Erythroblast (primary cell): ENCODE measurements around the gene PARP1.

Experiments
- DNase-seq, 2 experiments: peaks; one replicate each; lab custom pipeline; 2025; lab: John Stamatoyannopoulos, UW
- GATA1 ChIP-seq: IDR thresholded peaks from 2 replicates; pipeline ENCODE4 v1.6.1; 2011; ENCODE audit warnings: low read depth, mild to moderate bottlenecking, control low read depth, low read length, moderate library complexity
- POLR2A ChIP-seq: IDR thresholded peaks from 2 replicates; pipeline ENCODE4 v1.6.1; 2011; ENCODE audit warnings: mild to moderate bottlenecking, low read length

The PARP1 gene

DNA sequence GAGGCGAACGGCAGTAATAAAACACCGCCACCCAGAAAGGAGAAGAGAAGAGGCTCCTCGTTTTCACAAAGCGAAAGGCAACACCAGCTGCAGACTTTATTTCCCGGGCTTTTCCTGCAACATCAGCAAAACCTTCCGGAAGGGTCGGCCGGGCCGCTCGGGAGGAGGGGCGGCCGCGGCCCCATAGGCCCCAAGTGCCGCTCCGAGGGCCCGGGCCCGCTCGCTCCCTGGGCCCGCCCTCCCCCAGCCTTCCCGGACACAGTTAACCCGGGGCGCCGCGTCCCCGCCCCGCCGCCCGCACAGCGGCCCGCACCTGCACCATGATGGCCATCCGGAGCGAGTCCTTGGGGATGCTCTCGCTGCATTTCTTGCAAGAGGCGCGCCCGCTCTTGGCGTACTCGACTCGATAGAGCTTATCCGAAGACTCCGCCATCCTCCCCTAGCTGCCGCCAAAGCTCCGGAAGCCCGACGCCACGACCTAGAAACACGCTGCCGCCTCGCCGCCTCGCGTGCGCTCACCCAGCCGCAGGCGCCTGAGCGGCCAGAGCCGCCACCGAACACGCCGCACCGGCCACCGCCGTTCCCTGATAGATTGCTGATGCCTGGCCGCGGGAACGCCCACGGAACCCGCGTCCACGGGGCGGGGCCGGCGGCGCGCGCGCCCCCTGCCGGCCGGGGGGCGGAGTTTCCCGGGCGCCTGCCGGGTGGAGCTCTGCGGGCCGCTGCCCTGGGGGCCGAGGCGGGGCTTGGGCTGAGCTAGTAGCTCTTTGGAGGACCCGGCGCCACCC lies at the start of gene PARP1:
TSS of gene PARP1 (minus strand) at position 597 of the 788 bp plus-strand sequence. CDS start at position 433, 164 bp downstream.
- DNase-seq = peak; percentile 90 to 94
- TF ChIP-seq POLR2A (peak; percentile 81), GATA1 (no peak)

DNA sequence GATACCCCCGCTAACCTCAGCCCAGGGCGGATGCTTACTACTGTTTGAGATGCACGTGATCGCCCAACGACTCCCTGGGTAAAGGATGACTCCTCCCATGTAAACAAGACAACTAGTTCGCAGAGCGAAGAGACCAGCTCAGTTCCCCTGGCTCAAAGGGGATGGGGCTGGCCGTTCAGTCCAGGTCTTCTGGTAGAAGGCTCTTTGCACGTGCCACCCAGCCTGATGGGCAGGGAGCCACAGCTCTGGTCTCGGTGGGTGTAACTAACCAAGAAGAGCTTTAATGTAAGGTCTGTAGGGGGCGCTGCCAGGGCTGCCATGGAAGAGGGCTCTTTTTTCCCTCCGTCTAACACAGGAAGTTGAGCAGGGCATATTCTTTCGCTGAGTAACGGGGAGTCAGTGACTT lies 49.4 kb upstream of the PARP1 start:
- TF ChIP-seq GATA1 (no peak), POLR2A (no peak)
- DNase-seq = peak; percentile 28 to 34

DNA sequence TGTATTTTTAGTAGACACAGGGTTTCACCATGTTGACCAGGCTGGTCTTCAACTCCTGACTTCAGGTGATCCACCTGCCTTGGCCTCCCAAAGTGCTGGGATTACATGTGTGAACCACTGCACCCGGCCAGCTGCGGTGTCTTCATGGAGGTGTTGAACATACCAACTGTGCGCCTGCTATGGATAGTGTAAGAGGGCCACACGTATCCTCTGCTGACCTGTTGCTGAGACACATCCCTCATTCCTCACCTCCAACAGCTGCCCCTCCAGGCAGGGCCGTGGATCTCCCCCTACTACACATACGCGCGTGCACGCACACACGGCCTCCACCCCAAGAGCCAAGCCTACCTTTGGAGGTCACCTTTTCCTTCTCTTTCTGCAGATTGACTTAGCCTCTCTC lies 48.0 kb upstream of the PARP1 start:
- no peak for DNase-seq
- TF ChIP-seq POLR2A = no peak

DNA sequence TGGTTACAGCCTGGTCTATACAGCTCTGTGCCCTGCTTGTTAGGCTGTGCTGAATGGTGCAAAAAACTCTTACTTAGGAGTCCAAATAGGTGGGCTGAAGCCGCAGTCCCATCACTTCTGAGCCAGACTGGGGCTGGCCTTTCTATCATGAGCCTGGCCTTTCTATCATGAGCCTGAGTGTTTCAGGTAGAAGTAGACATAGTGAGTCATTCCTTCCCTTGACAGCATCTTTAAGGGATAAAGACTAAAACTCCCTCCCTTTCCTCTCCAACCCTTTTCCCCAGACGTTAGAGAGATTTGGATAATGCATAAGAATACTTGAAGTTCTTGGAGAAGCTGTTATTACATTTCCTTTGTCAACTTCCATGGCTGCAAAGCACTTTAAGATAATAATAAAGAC lies 46.5 kb upstream of the PARP1 start:
- DNase-seq = no peak
- TF ChIP-seq POLR2A (no peak), GATA1 (no peak)

DNA sequence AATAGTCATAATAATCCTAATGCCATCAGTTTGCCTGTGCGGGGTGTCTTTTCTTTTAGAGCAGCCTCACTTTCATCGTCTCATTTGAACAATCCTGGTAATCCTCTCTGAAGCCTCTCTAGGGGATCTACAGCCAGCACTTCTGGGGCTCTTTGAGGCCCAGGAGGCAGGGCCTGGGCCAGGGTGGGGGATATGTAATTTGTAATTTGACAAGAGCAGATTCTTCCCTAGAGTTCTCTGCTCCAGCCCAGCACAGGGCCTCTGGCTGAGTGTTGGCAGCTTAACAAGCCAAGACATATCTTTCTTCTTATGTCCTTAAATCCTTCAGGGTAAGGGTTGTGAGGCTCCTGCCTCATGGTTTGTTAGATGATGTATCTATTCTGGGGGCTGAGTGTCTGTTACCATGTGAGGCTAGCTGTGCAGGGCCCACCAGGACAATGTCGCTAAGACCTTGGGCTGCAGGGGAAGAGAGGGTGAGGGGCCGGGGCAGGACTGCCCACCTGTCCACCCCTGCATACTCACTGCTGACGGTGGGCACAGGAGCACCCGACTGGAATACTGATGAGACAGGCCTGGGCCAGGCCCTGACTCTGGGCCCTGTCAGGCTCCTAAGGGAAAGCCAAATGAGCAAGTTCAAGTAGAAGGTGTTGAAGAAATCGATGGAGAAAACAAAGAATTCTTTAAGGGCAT lies 45.3 kb upstream of the PARP1 start:
- DNase-seq = no peak
- TF ChIP-seq GATA1 (no peak), POLR2A (no peak)

DNA sequence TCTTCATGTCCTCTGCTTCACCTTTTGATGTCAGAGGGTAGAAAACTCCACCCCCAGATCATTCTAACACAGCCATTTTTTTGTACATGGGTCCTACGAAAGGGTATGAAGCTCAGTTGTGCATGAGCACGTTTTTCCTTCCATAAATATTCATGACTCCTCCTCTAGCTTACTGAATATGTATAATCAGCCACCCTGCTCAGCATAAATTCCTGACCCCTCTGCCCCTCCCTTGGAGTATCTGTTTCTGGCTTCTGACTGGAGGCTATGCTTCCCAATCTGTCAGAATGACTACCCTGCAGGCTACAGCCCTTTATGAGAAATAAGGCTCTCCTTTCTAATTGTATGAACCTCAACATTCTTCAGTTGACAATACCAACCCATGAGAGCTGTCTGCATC lies 42.8 kb upstream of the PARP1 start:
- no peak for DNase-seq
- TF ChIP-seq POLR2A (no peak), GATA1 (no peak)

DNA sequence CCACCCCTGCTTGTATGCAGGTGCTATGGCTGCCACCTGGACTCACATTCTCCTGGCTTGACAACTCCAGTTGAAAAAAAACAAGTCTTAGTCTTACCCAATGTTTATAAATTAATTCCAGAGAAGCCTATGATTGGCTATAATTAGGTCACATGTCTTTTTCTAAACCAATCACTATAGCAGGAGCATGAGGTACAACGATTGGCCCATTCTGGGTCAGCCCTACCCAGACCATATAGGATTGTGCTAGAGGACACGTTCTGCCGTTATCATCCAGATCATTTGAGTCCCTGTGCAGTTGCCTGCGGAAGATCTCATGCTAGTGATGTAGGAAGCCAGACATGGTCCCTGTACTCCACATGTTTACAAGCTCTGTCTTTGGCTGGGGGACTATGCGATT lies 41.9 kb upstream of the PARP1 start:
- TF ChIP-seq POLR2A (no peak), GATA1 (no peak)
- DNase-seq = no peak

DNA sequence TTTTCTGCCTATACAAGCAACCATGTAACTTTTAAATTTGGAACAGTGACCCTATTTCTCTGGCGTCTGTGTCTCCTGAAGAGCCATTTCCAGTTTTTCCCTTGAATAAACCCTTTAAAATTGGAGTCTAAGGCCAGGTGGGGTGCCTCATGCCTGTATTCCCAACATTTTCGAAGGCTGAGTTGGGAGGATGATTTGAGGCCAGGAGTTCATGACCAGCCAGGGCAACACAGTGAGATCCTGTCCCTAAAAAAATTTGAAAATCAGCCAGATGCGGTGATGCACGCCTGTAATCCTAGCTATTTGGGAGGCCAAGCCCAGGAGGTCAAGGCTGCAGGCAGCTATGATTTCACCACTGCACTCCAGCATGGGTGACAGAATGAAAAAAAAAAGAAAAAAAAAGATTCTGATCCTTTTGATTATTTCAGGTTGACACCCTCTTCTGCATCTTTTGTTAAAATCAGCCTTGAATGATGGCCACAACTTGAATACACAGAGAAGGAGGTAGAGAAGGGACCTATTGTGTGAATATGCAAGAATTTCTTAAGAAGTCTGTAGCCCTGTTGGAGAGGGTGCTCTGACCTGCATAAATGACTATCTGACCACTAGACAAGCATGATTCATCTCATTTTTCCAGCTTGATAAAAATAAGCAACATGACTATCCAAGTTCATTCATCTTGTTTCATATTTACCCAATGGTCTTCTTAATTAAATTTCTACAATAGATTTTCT lies 40.2 kb upstream of the PARP1 start:
- TF ChIP-seq GATA1 (no peak), POLR2A (no peak)
- no peak for DNase-seq

DNA sequence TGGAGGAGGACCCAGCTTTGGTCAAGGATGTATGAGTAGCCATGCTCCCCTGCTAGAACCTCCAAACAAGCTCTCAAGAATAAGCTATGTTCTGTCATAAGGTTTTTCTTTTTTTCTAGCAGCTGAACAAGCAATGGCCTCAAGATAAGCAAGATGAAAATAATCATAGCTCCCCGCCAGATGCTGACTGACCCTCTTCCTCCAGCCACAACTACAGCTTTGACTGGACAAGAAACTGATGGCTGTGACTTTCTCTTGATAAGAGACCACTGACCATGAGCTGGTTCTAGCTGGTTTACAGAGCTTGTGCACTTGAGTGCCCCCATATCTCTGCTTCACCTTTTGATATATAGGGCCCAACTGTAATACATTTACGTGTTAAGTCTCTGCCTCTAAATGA lies 38.2 kb upstream of the PARP1 start:
- TF ChIP-seq POLR2A (no peak), GATA1 (no peak)
- no peak for DNase-seq

DNA sequence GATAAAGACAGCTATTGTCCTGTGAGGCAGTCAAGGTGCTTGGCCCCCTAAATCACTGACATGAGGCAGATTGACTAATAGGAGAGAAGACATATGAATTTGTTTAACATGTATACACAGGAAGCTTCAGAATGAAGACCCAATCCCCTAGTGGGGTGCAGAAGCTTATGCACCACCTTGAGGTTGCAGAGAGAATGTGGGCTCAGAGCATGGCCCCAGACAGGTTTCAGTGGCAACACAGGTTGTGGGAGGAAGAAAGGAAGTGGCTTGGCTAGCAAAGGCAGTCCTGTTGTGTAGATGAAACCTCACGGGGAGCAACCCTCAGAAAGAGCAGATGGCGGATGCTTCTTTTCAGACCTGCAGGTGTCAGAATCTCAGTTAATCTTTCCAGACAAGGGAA lies 37.0 kb upstream of the PARP1 start:
- TF ChIP-seq GATA1 = no peak
- TF ChIP-seq POLR2A = no peak
- DNase-seq = no peak

DNA sequence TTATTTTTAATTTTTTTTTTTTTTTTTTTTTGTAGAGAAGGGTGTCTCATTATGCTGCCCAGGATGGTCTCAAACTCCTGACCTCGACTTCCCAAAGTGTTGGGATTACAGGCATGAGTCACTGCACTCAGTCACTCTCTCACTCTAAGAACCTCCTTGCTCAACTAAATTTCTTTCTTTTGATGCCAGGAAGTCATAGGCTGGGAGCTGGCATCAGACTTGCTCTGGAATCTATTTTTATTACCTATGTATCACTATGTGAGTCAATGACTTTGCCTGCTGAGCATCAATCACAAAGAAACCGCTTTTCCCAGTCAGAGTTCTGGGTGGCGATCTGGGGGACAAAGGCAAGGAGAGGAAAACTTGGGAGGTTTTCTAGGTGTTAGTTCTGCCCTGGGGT lies 35.5 kb upstream of the PARP1 start:
- no peak for DNase-seq
- TF ChIP-seq GATA1 = no peak
- TF ChIP-seq POLR2A = no peak

DNA sequence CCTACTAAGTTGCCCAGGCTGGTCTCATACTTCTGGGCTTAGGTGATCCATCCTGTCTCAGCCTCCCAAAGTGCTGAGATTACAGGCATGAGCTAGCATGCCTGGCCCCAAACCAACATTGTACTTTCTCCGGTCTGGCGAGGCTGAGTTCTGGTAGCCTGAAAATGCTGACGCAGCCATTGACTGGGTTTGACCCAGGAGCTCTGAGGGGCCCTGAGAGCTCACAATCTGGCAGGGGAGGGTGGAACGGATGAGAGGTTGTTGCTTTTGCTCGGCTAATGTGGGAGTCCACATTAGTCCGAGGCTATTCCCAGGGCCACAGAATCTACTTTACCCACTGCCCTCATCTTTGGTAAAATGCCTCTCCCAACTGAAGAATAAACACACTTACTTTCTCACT lies 35.1 kb upstream of the PARP1 start:
- no peak for TF ChIP-seq GATA1
- TF ChIP-seq POLR2A = no peak
- DNase-seq = no peak

DNA sequence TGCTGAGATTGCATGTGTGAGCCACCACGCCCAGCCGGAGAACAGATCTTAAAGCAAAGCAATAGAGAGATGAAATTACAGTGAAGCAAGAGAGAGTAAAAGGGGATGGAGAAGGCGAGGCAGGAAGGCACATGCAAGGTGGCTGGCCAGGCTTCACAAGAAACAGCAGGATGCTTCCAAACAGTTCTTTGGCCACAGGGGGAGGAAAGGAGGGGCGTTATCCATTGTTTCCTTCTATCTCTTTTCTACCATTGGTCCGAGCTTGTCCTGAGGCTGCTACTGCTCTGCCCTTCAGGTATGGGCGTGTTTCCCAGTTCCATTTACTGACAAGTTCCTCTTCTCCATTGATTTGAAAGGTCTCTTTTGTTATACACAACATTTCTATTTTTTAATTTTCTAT lies 33.7 kb upstream of the PARP1 start:
- no peak for DNase-seq
- TF ChIP-seq POLR2A = no peak
- TF ChIP-seq GATA1 = no peak

DNA sequence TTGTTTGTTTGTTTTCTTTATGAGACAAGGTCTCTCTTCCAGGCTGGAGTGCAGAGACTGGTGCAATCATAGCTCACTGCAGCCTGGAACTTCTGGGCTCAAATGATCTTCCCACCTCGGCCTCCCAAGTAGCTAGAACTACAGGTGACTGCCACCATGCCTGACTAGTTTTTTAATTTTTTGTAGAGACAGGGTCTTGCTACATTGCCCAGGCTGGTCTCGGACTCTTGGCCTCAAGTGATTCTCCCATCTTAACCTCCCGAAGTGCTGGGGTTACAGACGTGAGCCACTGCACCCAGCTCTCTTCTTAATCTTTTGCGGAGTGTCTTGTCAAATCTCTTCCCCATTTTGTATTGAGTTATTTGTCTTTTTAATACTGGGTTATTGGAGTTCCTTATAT lies 32.6 kb upstream of the PARP1 start:
- DNase-seq = no peak
- TF ChIP-seq GATA1 (no peak), POLR2A (no peak)

DNA sequence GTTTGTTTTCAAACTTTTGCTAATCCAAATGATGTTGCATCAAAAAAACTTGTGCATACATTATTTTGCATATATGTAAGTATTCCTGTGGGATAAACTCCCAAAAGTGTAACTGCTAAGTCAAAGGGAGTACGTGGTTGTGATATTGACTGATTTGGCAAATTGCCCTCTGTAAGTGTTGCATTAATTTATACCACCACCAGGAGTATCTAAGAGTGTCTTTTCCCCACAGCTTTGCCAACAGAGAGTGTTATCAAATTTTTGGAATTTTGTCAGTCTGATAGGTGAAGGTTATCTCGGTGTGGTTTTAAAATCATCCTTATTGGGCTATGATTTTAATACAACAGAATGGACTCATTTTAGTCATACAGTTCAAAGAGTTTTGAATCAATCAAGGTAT lies 30.1 kb upstream of the PARP1 start:
- DNase-seq = peak; percentile 30 to 32
- TF ChIP-seq POLR2A (no peak), GATA1 (no peak)
